H4 (cell line): ENCODE data around the gene RCOR2. TPM values are rescaled to one million over a fixed set of nuclear protein-coding genes. Genes with fewer than 3 reads are reported as not detected.
"Not testable (repeated sequence)": the region's sequence is repeated elsewhere in the genome, so short reads cannot be mapped to it uniquely, and the experiment has no call there.

ENCODE experiments used
- DNase-seq: peaks from one replicate; pipeline ENCODE4 v3.0.0-alpha.2; 2015; ENCODE audit warnings: low spot score
- total RNA-seq: library from RNA; depleted of rRNA; stranded (reverse); fragments of >200 nt; shearing (Covaris generic); gene quantifications from 2 replicates; pipeline ENCODE4 v1.2.3, GENCODE V29; 2014; rRNA removed

The RCOR2 gene
- 0.49 and 0.66 TPM in 2 replicates for total RNA-seq

- peak; percentile 75 for DNase-seq
Observed at GRCh38 chr11:63916837-63917691, at the start of gene RCOR2. TSS of gene RCOR2 (minus strand) at chr11:63917164. CDS start at chr11:63916456, 708 bp downstream.

GRCh38 chr11:63966444-63966843 lies 49.5 kb upstream of the RCOR2 start:
- DNase-seq = no peak

- DNase-seq = not testable (repeated sequence)
Observed at GRCh38 chr11:63963895-63964294, 46.9 kb upstream of the RCOR2 start.

GRCh38 chr11:63961608-63962412 lies 44.8 kb upstream of the RCOR2 start:
- DNase-seq = no peak

GRCh38 chr11:63958008-63958407 lies 41.0 kb upstream of the RCOR2 start:
- no peak for DNase-seq

GRCh38 chr11:63952570-63952969 lies 35.6 kb upstream of the RCOR2 start:
- DNase-seq = no peak

GRCh38 chr11:63951779-63952536 lies 35.0 kb upstream of the RCOR2 start:
- DNase-seq = no peak

- peak; percentile 63 for DNase-seq
Observed at GRCh38 chr11:63945477-63946163, 28.7 kb upstream of the RCOR2 start.

- DNase-seq = no peak
Observed at GRCh38 chr11:63944987-63945386, 28.0 kb upstream of the RCOR2 start.

GRCh38 chr11:63942803-63943202 lies 25.8 kb upstream of the RCOR2 start:
- no peak for DNase-seq

GRCh38 chr11:63941901-63942300 lies 24.9 kb upstream of the RCOR2 start:
- DNase-seq = no peak

GRCh38 chr11:63940786-63941185 lies 23.8 kb upstream of the RCOR2 start:
- DNase-seq = no peak

GRCh38 chr11:63939397-63939891 lies 22.5 kb upstream of the RCOR2 start:
- no peak for DNase-seq

GRCh38 chr11:63938479-63939396 lies 21.8 kb upstream of the RCOR2 start, which contains the start of gene NAA40:
TSS of gene NAA40 (plus strand) at chr11:63939002. CDS start at chr11:63939097, 95 bp downstream.
- peak; percentile 95 for DNase-seq

- DNase-seq = no peak
Observed at GRCh38 chr11:63937713-63938478, 20.9 kb upstream of the RCOR2 start.

GRCh38 chr11:63933459-63933858 lies 16.5 kb upstream of the RCOR2 start:
- DNase-seq = no peak

- DNase-seq = no peak
Observed at GRCh38 chr11:63931876-63932275, 14.9 kb upstream of the RCOR2 start.

GRCh38 chr11:63931045-63931444 lies 14.1 kb upstream of the RCOR2 start:
- DNase-seq = no peak

- DNase-seq = no peak
Observed at GRCh38 chr11:63929616-63930015, 12.7 kb upstream of the RCOR2 start.
